B cell (primary cell): ENCODE data around the gene CACNB4.

Experiments
- EZH2 ChIP-seq: IDR thresholded peaks from 2 replicates; pipeline ENCODE4 v1.6.1; 2012; ENCODE audit warnings: borderline replicate concordance, low read depth, mild to moderate bottlenecking, moderate library complexity, low read length; ENCODE audit not compliant: insufficient read depth, poor library complexity, severe bottlenecking
- TF ChIP-seq, protein P1 (sequence below): fragments of 200-600 bp; IDR thresholded peaks from one replicate; pipeline ENCODE4 v1.8.0; 2022; ENCODE audit warnings: antibody characterized with exemption, mild to moderate bottlenecking

DNA sequence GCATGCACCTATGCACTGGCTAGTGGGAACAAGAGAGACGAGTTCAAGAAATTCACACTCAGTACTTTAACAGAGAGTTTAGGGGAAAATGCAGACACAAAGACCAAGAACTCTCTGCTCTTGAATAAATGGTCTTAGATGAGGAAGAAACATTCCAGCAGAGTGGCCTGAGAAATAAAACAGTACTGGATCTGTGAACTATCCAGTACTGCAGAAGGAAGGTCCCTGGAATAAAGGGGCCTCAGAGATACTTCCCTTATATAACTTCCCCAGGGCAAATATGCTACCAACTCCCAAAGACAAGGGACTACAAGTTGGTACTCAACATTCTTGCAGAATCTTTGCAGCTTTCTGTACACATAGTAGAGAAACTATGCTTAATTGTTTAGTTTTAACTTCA, 199.7 kb downstream of the CACNB4 start:
- TF ChIP-seq EZH2 = no peak
- TF ChIP-seq, protein P1, sequence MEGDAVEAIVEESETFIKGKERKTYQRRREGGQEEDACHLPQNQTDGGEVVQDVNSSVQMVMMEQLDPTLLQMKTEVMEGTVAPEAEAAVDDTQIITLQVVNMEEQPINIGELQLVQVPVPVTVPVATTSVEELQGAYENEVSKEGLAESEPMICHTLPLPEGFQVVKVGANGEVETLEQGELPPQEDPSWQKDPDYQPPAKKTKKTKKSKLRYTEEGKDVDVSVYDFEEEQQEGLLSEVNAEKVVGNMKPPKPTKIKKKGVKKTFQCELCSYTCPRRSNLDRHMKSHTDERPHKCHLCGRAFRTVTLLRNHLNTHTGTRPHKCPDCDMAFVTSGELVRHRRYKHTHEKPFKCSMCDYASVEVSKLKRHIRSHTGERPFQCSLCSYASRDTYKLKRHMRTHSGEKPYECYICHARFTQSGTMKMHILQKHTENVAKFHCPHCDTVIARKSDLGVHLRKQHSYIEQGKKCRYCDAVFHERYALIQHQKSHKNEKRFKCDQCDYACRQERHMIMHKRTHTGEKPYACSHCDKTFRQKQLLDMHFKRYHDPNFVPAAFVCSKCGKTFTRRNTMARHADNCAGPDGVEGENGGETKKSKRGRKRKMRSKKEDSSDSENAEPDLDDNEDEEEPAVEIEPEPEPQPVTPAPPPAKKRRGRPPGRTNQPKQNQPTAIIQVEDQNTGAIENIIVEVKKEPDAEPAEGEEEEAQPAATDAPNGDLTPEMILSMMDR = no peak
